IPS-18a (cell line): ENCODE measurements around the gene RASIP1.

Experiments used
- H3K27ac ChIP-seq: one replicate; pipeline ENCODE4 v1.5.1; 2013; ENCODE audit warnings: low read length
- H3K27me3 ChIP-seq: one replicate; pipeline ENCODE4 v1.6.1; 2013; ENCODE audit warnings: mild to moderate bottlenecking, low read length; ENCODE audit not compliant: control insufficient read depth, insufficient read depth
- H3K36me3 ChIP-seq: one replicate; pipeline ENCODE4 v1.6.1; 2013; ENCODE audit warnings: low read depth, low read length; ENCODE audit not compliant: control insufficient read depth
- H3K4me1 ChIP-seq: one replicate; pipeline ENCODE4 v1.6.1; 2013; ENCODE audit warnings: low read depth, low read length; ENCODE audit not compliant: control insufficient read depth
- H3K4me3 ChIP-seq: one replicate; pipeline ENCODE4 v1.5.1; 2013; ENCODE audit warnings: low read length
- H3K9ac ChIP-seq: one replicate; pipeline ENCODE4 v1.6.1; 2013; ENCODE audit warnings: mild to moderate bottlenecking, low read length, moderate library complexity
- H3K9me3 ChIP-seq: one replicate; pipeline ENCODE4 v1.6.1; 2013; ENCODE audit warnings: low read depth, low read length; ENCODE audit not compliant: control insufficient read depth

The RASIP1 gene

GRCh38 chr19:48741129-48741999 lies 954 bp upstream of the RASIP1 start:
- no peak overlapping the region for H3K4me3 ChIP-seq
- H3K27ac ChIP-seq, result no peak overlapping the region
- H3K9me3 ChIP-seq, result no peaks in the 10 kb centered on the region
- no peaks in the 10 kb centered on the region for H3K36me3 ChIP-seq
- H3K4me1 ChIP-seq, result peaks cover 28% of the 10 kb centered on the region
- no peak overlapping the region for H3K9ac ChIP-seq
- H3K27me3 ChIP-seq, result peaks cover 20% of the 10 kb centered on the region

DNA sequence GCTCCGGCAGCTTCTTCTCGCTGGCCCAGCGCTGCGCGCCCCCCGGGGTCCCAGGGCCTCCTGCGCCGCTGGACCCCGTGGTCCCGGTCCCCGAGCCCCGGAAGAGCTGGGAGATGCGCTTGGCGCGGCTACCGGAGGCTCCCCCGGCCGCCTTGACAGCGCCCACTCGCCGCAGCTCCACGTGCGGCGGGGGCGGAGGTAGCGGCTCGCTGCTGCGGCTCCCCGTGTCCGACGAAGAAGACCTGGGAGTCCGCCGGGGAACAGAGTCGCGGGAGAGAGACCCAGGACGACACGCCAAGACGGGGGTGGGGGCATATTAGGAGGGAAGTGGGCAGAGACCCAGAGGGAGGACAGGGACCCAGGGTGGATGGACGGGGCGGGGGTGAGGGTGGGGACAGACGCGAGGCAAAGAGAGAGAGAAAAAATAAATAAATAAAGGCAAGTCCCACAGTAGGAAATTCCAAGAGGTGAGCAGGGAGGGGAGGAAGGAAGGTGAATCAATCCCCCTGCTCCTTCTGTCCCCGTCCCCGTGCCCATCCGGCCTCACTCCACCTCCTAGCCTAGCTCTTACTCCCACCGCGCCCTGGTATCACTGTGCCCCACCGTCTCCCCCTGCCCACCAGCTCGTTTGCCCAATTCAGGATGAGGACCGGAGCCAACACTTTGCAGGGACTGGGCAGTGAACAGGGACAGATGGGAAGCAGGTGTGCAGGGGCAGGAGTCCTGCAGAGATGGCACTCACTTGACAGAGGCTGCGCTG lies 826 bp downstream of the RASIP1 start:
- no peak overlapping the region for H3K9ac ChIP-seq
- H3K27me3 ChIP-seq, result peaks cover 20% of the 10 kb centered on the region
- no peaks in the 10 kb centered on the region for H3K36me3 ChIP-seq
- no peak overlapping the region for H3K27ac ChIP-seq
- peak overlapping the region; percentile 57 for H3K4me3 ChIP-seq
- peaks cover 23% of the 10 kb centered on the region for H3K4me1 ChIP-seq
- H3K9me3 ChIP-seq, result no peaks in the 10 kb centered on the region

DNA sequence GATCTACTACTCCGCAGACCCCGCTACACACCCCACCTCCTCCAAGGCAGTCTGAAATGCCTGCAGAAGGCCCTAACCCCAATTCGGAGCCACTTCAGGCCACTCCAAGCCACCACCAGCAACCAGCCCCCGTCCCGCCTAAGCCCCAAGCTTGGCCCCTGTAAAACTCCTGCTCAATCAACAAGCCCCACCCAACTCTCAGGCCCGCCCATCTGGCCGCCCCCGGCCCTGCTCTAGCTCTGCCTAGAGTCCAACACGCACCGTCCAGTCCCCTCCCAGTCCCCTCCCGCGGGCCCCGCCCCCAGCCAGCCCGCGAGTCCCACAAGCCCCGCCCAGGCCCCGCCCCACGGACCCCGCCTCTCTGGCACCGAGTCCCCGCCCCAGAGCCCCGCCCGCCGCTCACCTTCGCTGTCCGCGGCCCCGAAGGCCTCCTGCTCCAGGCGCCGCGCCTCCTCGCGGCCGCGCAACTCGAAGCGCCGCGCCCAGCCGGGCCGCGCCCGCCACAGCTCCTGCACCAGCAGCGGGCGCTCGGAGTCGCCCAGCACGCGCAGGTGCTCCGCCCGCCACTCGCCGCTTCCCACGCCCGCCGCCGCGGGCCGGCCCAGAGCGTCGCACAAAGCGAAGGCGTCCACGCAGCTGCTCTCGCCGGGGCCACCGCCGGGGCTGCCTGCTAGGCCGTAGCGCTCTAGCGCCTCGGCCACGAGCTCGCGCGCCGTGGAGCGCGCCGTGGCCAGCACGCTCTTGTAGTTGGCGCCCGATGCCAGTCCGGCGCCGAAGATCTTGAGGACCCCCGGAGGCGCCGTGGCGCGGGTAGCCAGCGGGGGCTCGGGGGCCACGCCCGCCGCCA lies 1.6 kb downstream of the RASIP1 start:
- Histone ChIP-seq H3K9me3 (no peaks in the 10 kb centered on the region), H3K27me3 (peaks cover 20% of the 10 kb centered on the region), H3K36me3 (no peaks in the 10 kb centered on the region), H3K4me3 (peak overlapping the region; percentile 57), H3K9ac (no peak overlapping the region), H3K4me1 (peaks cover 23% of the 10 kb centered on the region), H3K27ac (no peak overlapping the region)

DNA sequence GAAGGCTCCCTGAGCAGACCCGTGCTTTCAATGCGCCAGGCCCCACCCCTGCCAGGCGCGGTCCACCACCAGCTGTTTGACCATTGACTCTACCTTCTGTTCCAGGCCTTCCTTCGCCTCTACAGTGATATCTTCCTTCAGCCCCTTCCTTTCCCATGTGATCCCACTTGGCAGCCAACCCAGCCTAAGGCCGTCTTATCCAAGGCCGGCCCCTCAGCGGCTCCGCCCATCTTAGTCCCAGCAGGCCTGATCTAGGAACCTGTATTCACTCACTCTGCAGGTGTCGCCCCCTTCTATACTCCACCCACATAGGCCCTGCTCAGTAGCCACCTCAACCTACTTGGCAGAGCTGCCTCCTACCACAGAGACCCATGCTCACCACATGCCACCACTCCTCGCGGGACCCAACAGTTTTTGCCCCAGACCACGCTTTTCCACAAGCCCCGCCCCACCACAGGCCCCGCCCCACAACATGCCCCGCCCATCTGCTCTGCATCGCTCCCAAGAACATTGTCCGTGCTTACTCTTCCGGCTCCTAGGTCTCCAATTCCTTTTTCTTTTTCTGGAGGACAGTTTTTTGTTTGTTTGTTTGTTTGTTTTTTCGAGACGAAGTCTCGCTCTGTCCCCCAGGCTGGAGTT lies 2.9 kb downstream of the RASIP1 start:
- Histone ChIP-seq H3K9me3 (no peaks in the 10 kb centered on the region), H3K9ac (no peak overlapping the region), H3K27ac (no peak overlapping the region), H3K36me3 (no peaks in the 10 kb centered on the region), H3K27me3 (peaks cover 20% of the 10 kb centered on the region), H3K4me3 (no peak overlapping the region), H3K4me1 (peaks cover 23% of the 10 kb centered on the region)

DNA sequence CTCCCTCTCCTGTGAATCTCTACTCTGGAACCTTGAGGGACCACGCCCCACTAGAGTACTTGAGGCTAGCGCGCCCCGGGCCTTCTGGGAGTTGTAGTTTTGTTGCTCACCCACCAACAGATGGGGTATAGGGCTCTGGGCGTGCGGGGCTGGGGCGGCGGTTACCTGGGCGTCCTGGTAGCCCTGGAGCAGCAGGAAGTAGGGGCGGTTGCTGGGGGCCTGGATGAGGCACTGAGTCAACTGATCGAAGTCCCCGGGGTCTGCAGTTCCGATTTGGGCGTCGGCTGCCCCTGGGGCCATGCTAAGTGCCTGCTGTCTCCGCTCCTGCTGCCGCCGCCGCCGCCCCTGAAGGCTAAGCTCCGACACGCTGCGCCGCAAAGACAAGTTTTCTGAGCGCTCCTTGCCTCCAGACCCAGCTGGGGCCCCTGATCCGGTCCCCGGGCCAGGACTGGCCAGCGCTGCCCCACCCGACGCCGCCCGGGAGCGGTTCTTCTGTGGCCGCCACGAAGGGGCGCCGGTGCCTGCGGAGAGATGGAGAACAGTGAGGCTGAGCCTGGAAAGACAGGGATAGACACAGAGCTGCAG lies 5.3 kb downstream of the RASIP1 start:
- Histone ChIP-seq H3K36me3 (no peaks in the 10 kb centered on the region), H3K9ac (peak overlapping the region; percentile 39), H3K9me3 (no peaks in the 10 kb centered on the region), H3K27me3 (peaks cover 12% of the 10 kb centered on the region), H3K4me1 (peaks cover 12% of the 10 kb centered on the region), H3K4me3 (peak overlapping the region; percentile 67), H3K27ac (no peak overlapping the region)

GRCh38 chr19:48734625-48735024 lies 5.8 kb downstream of the RASIP1 start:
- peak overlapping the region; percentile 67 for H3K4me3 ChIP-seq
- no peaks in the 10 kb centered on the region for H3K9me3 ChIP-seq
- peaks cover 7% of the 10 kb centered on the region for H3K27me3 ChIP-seq
- H3K36me3 ChIP-seq, result no peaks in the 10 kb centered on the region
- no peak overlapping the region for H3K9ac ChIP-seq
- no peak overlapping the region for H3K27ac ChIP-seq
- H3K4me1 ChIP-seq, result peaks cover 12% of the 10 kb centered on the region

DNA sequence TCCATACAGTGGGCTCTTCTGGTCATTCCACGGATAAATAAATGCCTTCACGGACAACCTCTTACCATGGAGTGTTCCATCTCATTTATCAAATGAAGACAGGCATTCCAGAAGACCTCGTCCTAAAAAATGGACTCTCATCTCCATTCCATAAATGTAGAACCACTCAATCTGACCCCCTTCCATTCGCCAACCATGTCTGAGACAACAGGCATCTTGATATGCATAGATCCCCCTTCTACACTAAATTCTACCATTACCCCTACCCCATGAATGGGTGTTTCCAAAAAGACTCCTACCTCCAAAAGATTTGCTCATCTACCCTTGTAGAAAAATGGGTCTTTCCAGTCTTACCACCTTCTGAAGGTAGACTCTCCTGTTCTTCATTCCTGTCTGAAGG lies 9.0 kb downstream of the RASIP1 start:
- no peak overlapping the region for H3K4me3 ChIP-seq
- no peak overlapping the region for H3K9ac ChIP-seq
- no peaks in the 10 kb centered on the region for H3K4me1 ChIP-seq
- no peaks in the 10 kb centered on the region for H3K27me3 ChIP-seq
- no peaks in the 10 kb centered on the region for H3K36me3 ChIP-seq
- H3K9me3 ChIP-seq, result no peaks in the 10 kb centered on the region
- no peak overlapping the region for H3K27ac ChIP-seq

- Histone ChIP-seq H3K9ac (no peak overlapping the region), H3K27ac (no peak overlapping the region), H3K27me3 (no peaks in the 10 kb centered on the region), H3K9me3 (no peaks in the 10 kb centered on the region), H3K36me3 (no peaks in the 10 kb centered on the region), H3K4me3 (no peak overlapping the region), H3K4me1 (peaks cover 3% of the 10 kb centered on the region)
Measured at GRCh38 chr19:48728911-48729664, 11.3 kb downstream of the RASIP1 start.

DNA sequence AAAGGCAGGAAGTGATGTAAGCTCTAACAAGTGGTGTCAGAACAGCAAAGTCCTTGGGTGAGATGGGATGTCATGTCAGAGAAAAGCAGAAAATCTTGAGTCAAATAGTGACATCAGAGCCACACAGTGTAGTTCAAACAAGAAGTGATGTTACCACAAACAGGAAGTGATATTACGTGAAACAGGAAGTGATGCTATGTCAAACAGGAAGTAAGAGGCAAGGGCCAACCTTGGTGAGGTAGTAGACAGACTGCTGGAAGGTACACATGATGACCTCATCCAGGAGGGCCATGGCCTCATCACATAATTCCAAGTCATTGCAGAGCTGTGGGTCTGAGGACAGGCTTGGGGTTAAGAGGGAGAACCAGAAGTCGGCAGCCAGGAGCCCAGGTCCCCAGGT lies 13.9 kb downstream of the RASIP1 start:
- H3K27ac ChIP-seq, result no peak overlapping the region

More for the DNA sequence above, 13.9 kb downstream of the RASIP1 start:
- Histone ChIP-seq H3K9ac (no peak overlapping the region), H3K9me3 (no peaks in the 10 kb centered on the region), H3K4me3 (no peak overlapping the region), H3K27me3 (no peaks in the 10 kb centered on the region), H3K36me3 (no peaks in the 10 kb centered on the region), H3K4me1 (peaks cover 3% of the 10 kb centered on the region)
